Measurements from ENCODE around the gene CNOT6.
A peak's percentile ranks its signal among the peaks of the same experiment; 100 is the strongest.
"Not testable (repeated sequence)": the region's sequence is repeated elsewhere in the genome, so short reads cannot be mapped to it uniquely, and the experiment has no call there.

The CNOT6 gene

DNA sequence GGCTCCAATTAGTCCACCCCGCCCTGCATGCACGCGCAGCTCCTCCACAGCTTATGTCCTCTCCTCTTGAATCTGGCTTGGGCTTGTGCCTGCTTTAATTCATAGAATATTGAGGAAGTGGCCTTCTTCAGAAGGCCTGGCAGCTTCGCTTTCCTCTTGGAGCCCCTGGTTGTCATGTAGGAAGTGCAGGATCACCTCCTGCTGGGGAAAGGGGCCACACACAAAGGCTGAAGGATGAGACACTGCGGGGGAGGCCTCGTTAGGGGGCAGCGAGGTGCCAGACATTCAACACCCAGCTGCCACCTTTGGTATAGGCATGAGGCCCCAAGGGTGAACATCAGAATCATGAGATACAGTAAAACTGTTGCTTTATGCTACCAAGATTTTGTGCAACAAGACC is 2.7 kb upstream of the CNOT6 start:
- DNase-seq (ENCODE audit: low read depth), result no peak
- no peak overlapping the region for H3K4me3 ChIP-seq (ENCODE audit: low read depth, low read length)
- TF ChIP-seq, protein P1, sequence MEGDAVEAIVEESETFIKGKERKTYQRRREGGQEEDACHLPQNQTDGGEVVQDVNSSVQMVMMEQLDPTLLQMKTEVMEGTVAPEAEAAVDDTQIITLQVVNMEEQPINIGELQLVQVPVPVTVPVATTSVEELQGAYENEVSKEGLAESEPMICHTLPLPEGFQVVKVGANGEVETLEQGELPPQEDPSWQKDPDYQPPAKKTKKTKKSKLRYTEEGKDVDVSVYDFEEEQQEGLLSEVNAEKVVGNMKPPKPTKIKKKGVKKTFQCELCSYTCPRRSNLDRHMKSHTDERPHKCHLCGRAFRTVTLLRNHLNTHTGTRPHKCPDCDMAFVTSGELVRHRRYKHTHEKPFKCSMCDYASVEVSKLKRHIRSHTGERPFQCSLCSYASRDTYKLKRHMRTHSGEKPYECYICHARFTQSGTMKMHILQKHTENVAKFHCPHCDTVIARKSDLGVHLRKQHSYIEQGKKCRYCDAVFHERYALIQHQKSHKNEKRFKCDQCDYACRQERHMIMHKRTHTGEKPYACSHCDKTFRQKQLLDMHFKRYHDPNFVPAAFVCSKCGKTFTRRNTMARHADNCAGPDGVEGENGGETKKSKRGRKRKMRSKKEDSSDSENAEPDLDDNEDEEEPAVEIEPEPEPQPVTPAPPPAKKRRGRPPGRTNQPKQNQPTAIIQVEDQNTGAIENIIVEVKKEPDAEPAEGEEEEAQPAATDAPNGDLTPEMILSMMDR (IDR thresholded peaks at IDR 0.05; ENCODE audit: low read depth, low read length, missing control alignments), result no peak

DNA sequence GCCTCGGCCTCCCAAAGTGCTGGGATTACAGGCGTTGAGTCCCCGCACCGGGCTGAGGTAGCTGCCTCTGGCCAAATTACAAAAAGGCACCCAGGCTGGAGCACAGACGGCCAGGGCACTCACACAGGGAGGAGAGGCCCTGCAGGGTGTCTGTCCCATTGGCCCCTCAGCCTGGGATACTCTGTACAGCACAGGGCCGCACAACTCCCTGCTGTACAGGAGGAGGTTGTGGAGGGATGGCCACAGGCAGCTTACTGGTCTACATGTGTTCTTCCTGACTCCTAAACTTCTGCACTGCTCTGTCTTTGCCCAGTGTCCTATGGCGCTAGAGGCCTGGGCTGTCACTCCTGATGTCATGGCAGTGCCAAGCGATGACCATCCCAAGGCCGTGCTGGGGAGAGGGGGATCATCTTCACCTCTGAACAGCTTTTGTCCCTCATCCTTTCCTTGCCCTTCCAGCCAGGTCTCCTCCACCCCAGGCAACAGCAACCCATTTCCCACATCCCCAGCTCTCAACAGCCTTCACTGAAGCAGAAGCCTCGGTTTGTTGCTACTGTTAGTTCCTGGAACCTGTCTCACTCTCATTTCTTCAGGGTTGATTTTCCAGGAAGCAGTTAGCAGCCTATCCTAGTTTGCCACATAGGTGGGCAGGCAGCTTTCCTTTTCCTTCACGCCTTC is 1.8 kb upstream of the CNOT6 start:
- no peak for DNase-seq (ENCODE audit: low read depth)
- H3K4me3 ChIP-seq (ENCODE audit: low read depth, low read length), result no peak overlapping the region
- TF ChIP-seq, protein P1 (IDR thresholded peaks at IDR 0.05; ENCODE audit: low read depth, low read length, missing control alignments), result no peak

DNA sequence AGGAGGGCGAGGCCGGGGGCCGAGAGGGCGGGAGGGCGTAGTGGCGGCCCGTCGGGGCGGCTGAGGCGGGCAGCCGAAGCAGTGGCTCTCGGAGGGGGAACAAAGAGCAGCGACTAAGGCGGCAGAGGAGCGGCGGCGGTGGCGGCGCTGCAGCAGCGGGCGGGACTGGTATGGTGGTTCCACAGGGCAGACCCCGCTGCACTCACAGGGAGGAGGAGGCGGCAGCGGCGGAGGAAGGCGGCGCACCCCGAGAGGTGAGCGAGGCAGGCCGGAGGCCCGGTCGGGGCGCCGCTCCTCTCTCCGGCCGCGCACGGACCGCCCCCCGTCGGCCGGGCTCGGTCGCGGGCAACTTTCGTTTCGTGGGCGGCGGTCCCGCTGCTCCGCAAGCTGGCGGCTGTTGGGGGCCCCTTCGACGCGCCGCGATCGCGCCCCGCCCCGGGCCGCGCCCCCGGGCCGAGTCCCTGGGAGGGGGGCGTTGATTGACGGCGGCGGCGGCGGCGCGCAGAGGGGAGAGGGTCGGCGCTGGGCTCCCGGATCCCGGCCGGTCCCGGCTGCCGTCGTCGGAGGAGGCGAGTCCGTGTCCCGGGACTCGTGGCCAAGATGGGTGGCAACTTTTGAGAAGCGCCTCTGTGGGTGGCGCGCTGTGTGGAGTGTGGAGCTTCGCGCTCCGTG is 467 bp downstream of the CNOT6 start:
- TF ChIP-seq, protein P1 (IDR thresholded peaks at IDR 0.05; ENCODE audit: low read depth, low read length, missing control alignments), result no peak
- DNase-seq (ENCODE audit: low read depth), result no peak
- peak overlapping the region; percentile 97 for H3K4me3 ChIP-seq (ENCODE audit: low read depth, low read length)

DNA sequence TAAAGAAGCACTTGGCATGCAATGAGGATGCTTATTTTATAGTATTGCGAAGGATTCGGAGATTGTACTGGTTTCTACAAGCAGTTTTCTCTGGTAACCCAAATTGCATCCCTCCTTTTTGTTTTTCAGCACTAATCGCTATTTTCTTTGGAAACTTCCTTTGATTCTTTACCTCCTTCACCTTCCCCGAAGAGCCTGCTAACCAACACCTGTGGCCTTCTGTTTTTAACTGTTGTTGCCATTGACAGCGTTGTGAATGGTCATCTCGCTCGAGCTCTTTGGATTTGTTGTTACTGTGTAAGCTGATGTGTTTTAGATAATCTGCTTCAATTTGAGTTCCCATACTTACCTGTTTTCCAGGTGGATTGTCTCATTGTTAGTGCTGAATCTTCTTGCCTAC is 1.1 kb downstream of the CNOT6 start:
- no peak for DNase-seq (ENCODE audit: low read depth)
- H3K4me3 ChIP-seq (ENCODE audit: low read depth, low read length), result peak overlapping the region; percentile 97

DNA sequence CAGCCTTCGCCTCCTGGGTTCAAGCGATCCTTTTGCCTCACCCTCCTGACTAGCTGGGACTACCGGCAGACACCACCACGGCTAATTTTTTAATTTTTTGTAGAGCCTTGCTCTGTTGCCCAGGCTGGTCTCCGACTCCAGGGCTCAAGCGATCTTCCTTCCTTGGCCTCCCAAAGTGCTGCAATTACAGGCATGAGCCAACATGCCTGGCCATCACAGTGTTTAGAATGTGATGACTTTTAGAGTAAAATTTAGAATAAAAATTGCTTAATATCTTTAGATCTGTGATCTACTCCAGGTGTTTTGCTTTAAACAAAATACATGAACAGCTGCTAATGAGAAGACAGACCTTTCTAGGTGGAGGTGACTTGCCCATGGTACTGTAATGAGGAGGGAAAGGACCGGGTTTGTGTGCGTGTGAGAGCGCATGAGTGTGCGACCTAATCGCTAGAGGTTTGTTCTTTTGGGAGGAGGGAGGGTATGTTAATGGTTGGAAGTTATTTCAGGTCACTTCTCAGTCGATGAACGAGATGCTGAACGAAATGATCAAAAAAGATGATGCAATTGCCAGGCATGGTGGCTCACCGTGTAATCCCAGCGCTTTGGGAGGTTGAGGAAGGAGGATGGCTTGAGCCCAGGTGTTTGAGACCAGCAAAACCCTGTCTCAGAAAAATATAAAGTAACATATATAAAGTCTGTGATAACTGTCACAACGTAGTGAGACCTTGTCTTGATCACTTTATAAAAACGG is 2.0 kb downstream of the CNOT6 start:
- TF ChIP-seq, protein P1 (IDR thresholded peaks at IDR 0.05; ENCODE audit: low read depth, low read length, missing control alignments), result no peak

More for the DNA sequence above, 1.1 kb downstream of the CNOT6 start:
- TF ChIP-seq, protein P1 (IDR thresholded peaks at IDR 0.05; ENCODE audit: low read depth, low read length, missing control alignments), result no peak

DNA sequence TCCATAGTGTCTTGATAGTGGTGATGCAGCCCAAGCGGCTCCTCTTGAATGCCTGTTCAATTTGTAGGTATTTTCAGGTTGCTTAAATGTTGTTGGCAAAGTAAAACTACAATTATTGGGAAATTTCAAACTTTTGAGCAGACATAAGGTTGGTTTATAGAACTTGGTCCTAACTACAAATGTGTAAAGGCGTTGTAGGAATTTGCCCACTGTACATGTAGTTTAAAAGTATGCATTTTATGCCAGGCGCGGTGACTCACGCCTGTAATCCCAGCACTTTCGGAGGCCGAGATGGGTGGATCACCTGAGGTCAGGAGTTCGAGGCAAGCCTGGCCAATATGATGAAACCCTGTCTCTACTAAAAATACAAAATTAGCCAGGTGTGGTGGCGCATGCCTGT is 2.6 kb downstream of the CNOT6 start:
- H3K4me3 ChIP-seq (ENCODE audit: low read depth, low read length), result not testable (repeated sequence)

More for the DNA sequence above, 2.0 kb downstream of the CNOT6 start:
- H3K4me3 ChIP-seq (ENCODE audit: low read depth, low read length), result no peak overlapping the region
- no peak for DNase-seq (ENCODE audit: low read depth)

DNA sequence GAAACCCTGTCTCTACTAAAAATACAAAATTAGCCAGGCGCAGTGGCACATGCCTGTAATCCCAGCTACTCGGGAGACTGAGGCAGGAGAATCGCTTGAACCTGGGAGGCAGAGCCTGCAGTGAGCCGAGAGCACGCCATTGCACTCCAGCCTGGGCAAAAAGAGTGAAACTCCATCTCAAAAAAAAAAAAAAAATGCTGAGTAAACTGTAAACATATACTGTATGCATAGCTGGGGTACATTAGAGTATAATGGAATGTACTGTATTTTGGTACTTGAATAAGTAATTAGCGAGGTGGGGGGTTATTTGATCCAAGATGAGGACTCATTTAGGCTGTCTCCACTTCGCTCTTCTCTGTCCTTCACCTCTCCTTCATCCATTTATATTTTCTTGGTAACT is 3.7 kb downstream of the CNOT6 start:
- DNase-seq (ENCODE audit: low read depth); H3K4me3 ChIP-seq (ENCODE audit: low read depth, low read length): not testable (repeated sequence)

More for the DNA sequence above, 2.6 kb downstream of the CNOT6 start:
- DNase-seq (ENCODE audit: low read depth), result not testable (repeated sequence)

All from GM12864 (cell line).